Stimulated activated CD8-positive, alpha-beta memory T cell treated with anti-CD3 and anti-CD28 coated beads, Interleukin-12 subunit alpha, Interleukin-12 subunit beta, amount 100 ng/mL, for 24 hours (primary cell): Measurements from ENCODE around the gene LARP1B.
A peak's percentile ranks its signal among the peaks of the same experiment; 100 is the strongest.
"Not testable (repeated sequence)": the region's sequence is repeated elsewhere in the genome, so short reads cannot be mapped to it uniquely, and the experiment has no call there.

ENCODE experiments used
- DNase-seq: peaks from one replicate; pipeline ENCODE4 v3.0.0-alpha.2; 2020; ENCODE audit errors: extremely low read depth

Gene LARP1B

GRCh38 chr4:128135391-128135790 lies 74.3 kb downstream of the LARP1B start:
- no peak for DNase-seq

GRCh38 chr4:128141866-128142265 lies 80.8 kb downstream of the LARP1B start:
- DNase-seq, result no peak

- no peak for DNase-seq
Measured at GRCh38 chr4:128145727-128146126, 84.6 kb downstream of the LARP1B start.

GRCh38 chr4:128153800-128154199 lies 92.7 kb downstream of the LARP1B start:
- no peak for DNase-seq

GRCh38 chr4:128155231-128155855 lies 94.2 kb downstream of the LARP1B start:
- DNase-seq, result no peak

GRCh38 chr4:128155874-128156456 lies 94.9 kb downstream of the LARP1B start:
- DNase-seq, result no peak

GRCh38 chr4:128156472-128156871 lies 95.4 kb downstream of the LARP1B start:
- DNase-seq, result not testable (repeated sequence)

GRCh38 chr4:128158894-128159293 lies 97.8 kb downstream of the LARP1B start:
- no peak for DNase-seq

GRCh38 chr4:128159967-128160366 lies 98.9 kb downstream of the LARP1B start:
- no peak for DNase-seq

GRCh38 chr4:128161138-128161537 lies 100.0 kb downstream of the LARP1B start:
- no peak for DNase-seq

- no peak for DNase-seq
Measured at GRCh38 chr4:128162434-128162833, 101.3 kb downstream of the LARP1B start.

- no peak for DNase-seq
Measured at GRCh38 chr4:128163177-128164117, 102.3 kb downstream of the LARP1B start.

- no peak for DNase-seq
Measured at GRCh38 chr4:128166982-128167381, 105.9 kb downstream of the LARP1B start.

- DNase-seq, result no peak
Measured at GRCh38 chr4:128168701-128169100, 107.6 kb downstream of the LARP1B start.

GRCh38 chr4:128169245-128169644 lies 108.1 kb downstream of the LARP1B start:
- DNase-seq, result no peak

GRCh38 chr4:128176643-128177042 lies 115.5 kb downstream of the LARP1B start:
- DNase-seq, result no peak

- DNase-seq, result no peak
Measured at GRCh38 chr4:128177498-128177897, 116.4 kb downstream of the LARP1B start.

GRCh38 chr4:128186623-128187022 lies 125.5 kb downstream of the LARP1B start:
- no peak for DNase-seq

GRCh38 chr4:128191115-128191781 lies 130.1 kb downstream of the LARP1B start:
- peak; percentile 16 for DNase-seq

GRCh38 chr4:128220286-128221235 lies 159.4 kb downstream of the LARP1B start:
- DNase-seq, result no peak

GRCh38 chr4:128221586-128221985 lies 160.5 kb downstream of the LARP1B start:
- no peak for DNase-seq
